Uterus (tissue), 4 donors: ENCODE data around the gene SAC3D1. TPM values are rescaled to one million over a fixed set of nuclear protein-coding genes. Genes with fewer than 3 reads are reported as not detected.

Experiments used
- DNase-seq, 2 donors: peaks; one replicate each; pipeline ENCODE4 v3.0.0-alpha.2; 2019 to 2020
- H3K27ac ChIP-seq, 2 donors: fragments of 200-600 bp; sonication (generic); 1 replicate in 1 of 2; 2 replicates in 1 of 2; pipeline ENCODE4 v1.5.1; 2016 to 2018
- H3K27me3 ChIP-seq, 2 donors: fragments of 200-600 bp; sonication (generic); one replicate each; pipeline ENCODE4 v1.5.1; 2018 to 2019; ENCODE audit warnings: control low read depth in 1 of 2
- H3K36me3 ChIP-seq, 2 donors: fragments of 200-600 bp; sonication (generic); one replicate each; pipeline ENCODE4 v1.5.1; 2019; ENCODE audit warnings: control low read depth in 1 of 2
- H3K4me1 ChIP-seq, 2 donors: fragments of 200-600 bp; sonication (generic); one replicate each; pipeline ENCODE4 v1.5.1; 2018 to 2019; ENCODE audit warnings: control low read depth in 1 of 2
- H3K4me3 ChIP-seq, 2 donors: fragments of 200-600 bp; sonication (generic); 1 replicate in 1 of 2; 2 replicates in 1 of 2; pipeline ENCODE4 v1.5.1; 2018 to 2019; ENCODE audit warnings: mild to moderate bottlenecking in 1 of 2
- H3K9me3 ChIP-seq, 2 donors: fragments of 200-600 bp; sonication (generic); one replicate each; pipeline ENCODE4 v1.5.1; 2019; ENCODE audit warnings: control low read depth in 1 of 2
- POLR2A ChIP-seq, 2 donors: fragments of 450-650 bp; IDR thresholded peaks; one replicate each; pipeline ENCODE4 v1.6.1; 2016; ENCODE audit warnings: antibody characterized with exemption in 2 of 2, mild to moderate bottlenecking in 1 of 2, moderate library complexity in 1 of 2
- intact Hi-C: fragments of 100-400 bp; cut with DNase I; formaldehyde crosslinking; loops from one replicate; pipeline ENCODE4 v1.15.1; 2023; ENCODE audit warnings: low total_unique reads
- total RNA-seq, 4 donors: library from RNA; depleted of rRNA in 3 of 4; stranded (reverse); fragments of >200 nt in 3 of 4; gene quantifications; one replicate each; pipeline versions ENCODE4 v1.1.0 to v1.2.4, GENCODE V29; 2014 to 2023
- TF ChIP-seq, protein P1 (sequence below), 4 experiments: fragments of 200-600 bp in 2 of 4; fragments of 450-650 bp in 2 of 4; sonication (generic) in 2 of 4; IDR thresholded peaks; one replicate each; pipeline ENCODE4 v1.5.1; 2016 to 2019; ENCODE audit warnings: antibody characterized with exemption in 4 of 4, mild to moderate bottlenecking in 2 of 4, moderate library complexity in 1 of 4
- donor health status: DM: yes; HTN: yes; CAD: no.

The SAC3D1 gene
- total RNA-seq, 4 donors from 2014 or later, result 1.5 to 22.3 (median 7.9) TPM

DNA sequence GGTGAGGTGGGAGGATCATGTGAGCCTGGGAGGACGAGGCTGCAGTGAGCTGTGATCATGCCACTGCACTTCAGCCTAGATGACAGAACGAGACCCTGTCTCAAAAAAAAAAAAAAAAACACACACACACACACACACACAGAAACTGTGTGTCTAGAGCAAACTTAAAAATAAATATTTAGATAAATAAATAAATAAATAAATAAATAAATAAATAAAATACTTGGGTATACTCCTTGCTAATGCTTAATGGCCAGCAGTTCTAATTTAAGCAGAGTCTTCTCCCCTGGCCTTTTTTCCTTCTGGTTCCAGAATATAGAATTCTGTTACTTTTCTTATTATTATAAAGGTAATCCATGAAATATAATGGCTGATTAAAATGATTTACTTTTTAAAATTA is 32.1 kb upstream of the SAC3D1 start:
- Histone ChIP-seq H3K36me3 (no peaks in the 10 kb centered on the region), H3K4me1 (no peaks in the 10 kb centered on the region), H3K27ac (no peak overlapping the region), H3K27me3 (no peaks in the 10 kb centered on the region), H3K9me3 (no peaks in the 10 kb centered on the region), H3K4me3 (no peak overlapping the region)
- intact Hi-C loops, result no loop called here
- DNase-seq, result no peak
- TF ChIP-seq, protein P1, sequence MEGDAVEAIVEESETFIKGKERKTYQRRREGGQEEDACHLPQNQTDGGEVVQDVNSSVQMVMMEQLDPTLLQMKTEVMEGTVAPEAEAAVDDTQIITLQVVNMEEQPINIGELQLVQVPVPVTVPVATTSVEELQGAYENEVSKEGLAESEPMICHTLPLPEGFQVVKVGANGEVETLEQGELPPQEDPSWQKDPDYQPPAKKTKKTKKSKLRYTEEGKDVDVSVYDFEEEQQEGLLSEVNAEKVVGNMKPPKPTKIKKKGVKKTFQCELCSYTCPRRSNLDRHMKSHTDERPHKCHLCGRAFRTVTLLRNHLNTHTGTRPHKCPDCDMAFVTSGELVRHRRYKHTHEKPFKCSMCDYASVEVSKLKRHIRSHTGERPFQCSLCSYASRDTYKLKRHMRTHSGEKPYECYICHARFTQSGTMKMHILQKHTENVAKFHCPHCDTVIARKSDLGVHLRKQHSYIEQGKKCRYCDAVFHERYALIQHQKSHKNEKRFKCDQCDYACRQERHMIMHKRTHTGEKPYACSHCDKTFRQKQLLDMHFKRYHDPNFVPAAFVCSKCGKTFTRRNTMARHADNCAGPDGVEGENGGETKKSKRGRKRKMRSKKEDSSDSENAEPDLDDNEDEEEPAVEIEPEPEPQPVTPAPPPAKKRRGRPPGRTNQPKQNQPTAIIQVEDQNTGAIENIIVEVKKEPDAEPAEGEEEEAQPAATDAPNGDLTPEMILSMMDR (IDR thresholded peaks at IDR 0.05), result no peak
- TF ChIP-seq POLR2A (IDR thresholded peaks at IDR 0.05), result no peak

DNA sequence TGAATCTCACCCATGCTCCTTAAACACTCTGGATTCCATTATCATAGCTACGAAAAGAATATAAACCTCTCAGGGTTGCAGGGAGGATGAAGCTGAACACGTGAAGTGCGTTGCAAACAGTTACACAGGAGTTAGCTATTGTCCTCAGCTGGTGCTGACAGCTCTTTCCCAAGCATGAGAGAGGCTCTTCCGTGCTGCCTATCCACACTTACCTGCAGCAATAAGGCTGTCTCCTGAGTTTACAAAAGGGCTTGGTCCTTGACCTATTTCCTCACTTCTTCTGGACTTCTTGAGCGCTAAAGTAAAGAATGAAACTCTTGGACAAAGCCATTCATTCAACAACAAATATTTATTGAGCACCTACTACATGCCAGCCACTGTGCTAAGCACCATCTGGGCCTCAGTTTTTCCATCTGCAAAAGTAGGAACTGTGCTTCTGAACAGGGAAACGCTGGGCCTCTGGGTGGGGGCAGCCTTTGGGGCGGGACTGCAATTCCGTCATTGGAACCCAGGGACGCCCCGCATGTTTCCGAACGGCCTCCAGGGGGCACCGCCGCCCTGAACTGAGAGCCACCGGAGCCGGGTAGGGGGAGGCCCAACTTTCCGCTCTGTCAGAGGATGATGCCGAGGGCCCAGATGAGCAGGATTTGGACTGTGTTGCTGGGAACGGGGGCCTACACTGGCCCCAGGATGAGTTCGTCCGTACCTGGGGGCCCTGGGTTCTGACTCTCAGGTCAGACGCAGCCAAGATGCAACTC is 27.7 kb upstream of the SAC3D1 start:
- Histone ChIP-seq H3K27ac (peak overlapping the region; percentile 100), H3K36me3 (no peaks in the 10 kb centered on the region), H3K4me3 (peak overlapping the region; percentile 78 to 90), H3K9me3 (no peaks in the 10 kb centered on the region), H3K4me1 (peaks cover 0 to 7% of the 10 kb centered on the region in 2 donors), H3K27me3 (no peaks in the 10 kb centered on the region)
- TF ChIP-seq, protein P1 (IDR thresholded peaks at IDR 0.05), result peak; percentile 63 to 73 (median 70)
- peak; percentile 51 to 57 for TF ChIP-seq POLR2A (IDR thresholded peaks at IDR 0.05)
- DNase-seq, result peak; percentile 92
- intact Hi-C loops, result no loop called here

GRCh38 chr11:65013888-65014725 is 26.9 kb upstream of the SAC3D1 start, which contains the start of gene ARL2:
TSS of gene ARL2 (plus strand) at chr11:65014160. CDS start at chr11:65014208, 48 bp downstream.
- H3K36me3 ChIP-seq, result no peaks in the 10 kb centered on the region
- H3K4me1 ChIP-seq, result peaks cover 0 to 7% of the 10 kb centered on the region in 2 donors
- H3K27me3 ChIP-seq, result no peaks in the 10 kb centered on the region
- no peaks in the 10 kb centered on the region for H3K9me3 ChIP-seq
- H3K4me3 ChIP-seq, result peak within 1 kb of the TSS; percentile 78 to 90
- intact Hi-C loops, result no loop called here
- peak; percentile 92 to 93 for DNase-seq
- peak within 1 kb of the TSS; percentile 100 for H3K27ac ChIP-seq
- TF ChIP-seq POLR2A (IDR thresholded peaks at IDR 0.05), result peak in 1 of 2 donors; percentile 48
- TF ChIP-seq, protein P1 (IDR thresholded peaks at IDR 0.05), result peak; percentile 71 to 77 (median 76)

GRCh38 chr11:65014726-65015227 is 26.2 kb upstream of the SAC3D1 start:
- no peak for TF ChIP-seq POLR2A (IDR thresholded peaks at IDR 0.05)
- TF ChIP-seq, protein P1 (IDR thresholded peaks at IDR 0.05), result no peak
- Histone ChIP-seq H3K9me3 (no peaks in the 10 kb centered on the region), H3K27ac (peak overlapping the region; percentile 100), H3K27me3 (no peaks in the 10 kb centered on the region), H3K4me1 (peaks cover 0 to 7% of the 10 kb centered on the region in 2 donors), H3K4me3 (peak overlapping the region; percentile 78 to 90), H3K36me3 (no peaks in the 10 kb centered on the region)
- intact Hi-C loops, result no loop called here
- DNase-seq, result no peak
